M059J (cell line): Measurements from ENCODE around the gene BTNL3. TPM values are rescaled to one million over a fixed set of nuclear protein-coding genes. Genes with fewer than 3 reads are reported as not detected.
"Not testable (repeated sequence)": the region's sequence is repeated elsewhere in the genome, so short reads cannot be mapped to it uniquely, and the experiment has no call there.

Source experiments
- DNase-seq: peaks from one replicate; pipeline ENCODE4 v3.0.0-alpha.2; 2012; ENCODE audit warnings: low read depth
- total RNA-seq: library from RNA; depleted of rRNA; stranded (reverse); fragments of >200 nt; shearing (Covaris generic); gene quantifications from 2 replicates; pipeline ENCODE4 v1.2.3, GENCODE V29; 2014

BTNL3 gene
- total RNA-seq, 1 experiment from 2014 or later: not detected

GRCh38 chr5:181024245-181025064, 35.8 kb downstream of the BTNL3 start:
- DNase-seq: no peak

- DNase-seq: no peak
These were observed 38.9 kb downstream of the BTNL3 start for GRCh38 chr5:181027452-181028031.

- no peak for DNase-seq
These were observed 39.6 kb downstream of the BTNL3 start for GRCh38 chr5:181028032-181028819.

- no peak for DNase-seq
These were observed 43.1 kb downstream of the BTNL3 start for GRCh38 chr5:181031716-181032115.

- DNase-seq: peak; percentile 9
These were observed 47.6 kb downstream of the BTNL3 start for GRCh38 chr5:181035991-181036815.

- no peak for DNase-seq
These were observed 48.2 kb downstream of the BTNL3 start for GRCh38 chr5:181036816-181037364.

GRCh38 chr5:181037365-181037861, 48.8 kb downstream of the BTNL3 start:
- DNase-seq: peak; percentile 16

- DNase-seq: no peak
These were observed 50.8 kb downstream of the BTNL3 start for GRCh38 chr5:181039471-181039870.

GRCh38 chr5:181039931-181040630, 51.4 kb downstream of the BTNL3 start, which contains the start of gene BTNL9:
TSS of gene BTNL9 (plus strand) at chr5:181040266. CDS start at chr5:181045490, 5,224 bp downstream.
- no peak for DNase-seq

GRCh38 chr5:181040631-181040945, 51.9 kb downstream of the BTNL3 start:
- DNase-seq: no peak

- no peak for DNase-seq
These were observed 52.4 kb downstream of the BTNL3 start for GRCh38 chr5:181041043-181041442.

- DNase-seq: no peak
These were observed 53.5 kb downstream of the BTNL3 start for GRCh38 chr5:181042036-181042713.

- no peak for DNase-seq
These were observed 54.1 kb downstream of the BTNL3 start for GRCh38 chr5:181042722-181043121.

GRCh38 chr5:181043285-181044092, 54.8 kb downstream of the BTNL3 start:
- DNase-seq: peak; percentile 17

GRCh38 chr5:181044093-181044599, 55.5 kb downstream of the BTNL3 start:
- no peak for DNase-seq

- no peak for DNase-seq
These were observed 56.1 kb downstream of the BTNL3 start for GRCh38 chr5:181044662-181045305.

GRCh38 chr5:181045316-181045715, 56.7 kb downstream of the BTNL3 start:
- no peak for DNase-seq

GRCh38 chr5:181045857-181046256, 57.2 kb downstream of the BTNL3 start:
- DNase-seq: not testable (repeated sequence)
